Measurements from ENCODE around the gene ATF7. TPM values are rescaled to one million over a fixed set of nuclear protein-coding genes. Genes with fewer than 3 reads are reported as not detected.

Gene ATF7
- total RNA-seq, 1 experiment from 2014 or later: 24.7 TPM

- no peak for TF ChIP-seq EZH2 (IDR thresholded peaks at IDR 0.05; ENCODE audit: low read depth)
- no peak for TF ChIP-seq CTCF (conservative IDR thresholded peaks at IDR 0.05)
- Histone ChIP-seq H3K9me2 (ENCODE audit: insufficient read depth) (no peaks in the 10 kb centered on the region), H2AFZ (no peak overlapping the region), H3K27ac (no peak overlapping the region), H3F3A (ENCODE audit: insufficient read depth, low read depth) (peaks cover 86% of the 10 kb centered on the region), H4K20me1 (ENCODE audit: insufficient read depth) (peaks cover 99% of the 10 kb centered on the region), H3K4me1 (replicated peaks; ENCODE audit: insufficient read depth) (peaks cover 3% of the 10 kb centered on the region; the same call in 1 of the 2 replicates), H3K27me3 (ENCODE audit: insufficient read depth, low read depth) (no peaks in the 10 kb centered on the region), H3K4me3 (no peak overlapping the region), H3K4me2 (no peak overlapping the region), H3K79me2 (ENCODE audit: low read depth) (peaks cover 94% of the 10 kb centered on the region), H3K9me3 (ENCODE audit: insufficient read depth, low read depth) (no peaks in the 10 kb centered on the region), H3K36me3 (ENCODE audit: low read depth) (peaks cover 95% of the 10 kb centered on the region)
- no peak for DNase-seq
- BruUV-seq (replicated peaks): no TSS peak
- ChIA-PET POLR2A (ENCODE audit: unreplicated experiment) (interaction anchor here (0.7 kb wide), 1 partner anchor 38 kb away, joined by 16 read pairs; no protein-coding TSS in a partner anchor), CTCF (no interaction called here)
- intact Hi-C loops (cut with micrococcal nuclease; ENCODE audit: unreplicated experiment): no loop called here
Observed at GRCh38 chr12:53459097-53459496, 167.1 kb downstream of the ATF7 start.

Other genes with a start within 250 kb of the ATF7 start
- gene SP1, start 246.2 kb downstream of the ATF7 start, total RNA-seq (2021): 72.9 and 118 TPM in 2 replicates
- gene AMHR2, start 202.5 kb downstream of the ATF7 start, total RNA-seq (2021): not detected in 2 replicates
- 138 and 203 TPM in 2 replicates for gene PRR13, start 184.6 kb downstream of the ATF7 start, total RNA-seq (2021)
- 668 and 833 TPM in 2 replicates for gene PCBP2, start 174.3 kb downstream of the ATF7 start, total RNA-seq (2021)
- gene MAP3K12, start 126.9 kb downstream of the ATF7 start, total RNA-seq (2021): 14.7 and 18.3 TPM in 2 replicates
- gene TARBP2, start 125.1 kb downstream of the ATF7 start, total RNA-seq (2021): 47.8 and 53.3 TPM in 2 replicates
- gene NPFF, start 118.9 kb downstream of the ATF7 start, total RNA-seq (2021): not detected in 2 replicates
- 270 and 280 TPM in 2 replicates for gene ATP5MC2, start 49.7 kb upstream of the ATF7 start, total RNA-seq (2021)
- 67.4 and 88.9 TPM in 2 replicates for gene CALCOCO1, start 101.1 kb upstream of the ATF7 start, total RNA-seq (2021)
- gene CISTR, start 125.6 kb upstream of the ATF7 start, total RNA-seq (2021): not detected in 2 replicates

Data from PC-9 (cell line).